ENCODE data around the gene CENPN.
A peak's percentile ranks its signal among the peaks of the same experiment; 100 is the strongest.

Gene CENPN

GRCh38 chr16:81006813-81007695 lies at the start of gene CENPN, which contains the start of gene CMC2:
Gene CENPN, plus strand, starts transcription at chr16:81007214. Its CDS starts 4,726 bp downstream, at chr16:81011940.
Gene CMC2, minus strand, starts transcription at chr16:81006885. Its CDS starts 9,491 bp downstream, at chr16:80997394.
- peak within 1 kb of the TSS; percentile 94 for H3K27ac ChIP-seq (ENCODE audit: low read depth, low read length)
- H3K9ac ChIP-seq (ENCODE audit: low read length), result peak within 1 kb of the TSS; percentile 59
- H3K4me3 ChIP-seq (ENCODE audit: low read length), result peak within 1 kb of the TSS; percentile 90
- peaks cover 8% of the 10 kb centered on the region for H3K4me1 ChIP-seq (ENCODE audit: control insufficient read depth, insufficient read depth, low read length)
- H3K36me3 ChIP-seq (ENCODE audit: control insufficient read depth, insufficient read depth, low read length), result no peaks in the 10 kb centered on the region
- H3K27me3 ChIP-seq (ENCODE audit: control insufficient read depth, insufficient read depth, low read length), result no peaks in the 10 kb centered on the region

- no peaks in the 10 kb centered on the region for H3K4me1 ChIP-seq (ENCODE audit: control insufficient read depth, insufficient read depth, low read length)
- H3K36me3 ChIP-seq (ENCODE audit: control insufficient read depth, insufficient read depth, low read length), result no peaks in the 10 kb centered on the region
- no peaks in the 10 kb centered on the region for H3K27me3 ChIP-seq (ENCODE audit: control insufficient read depth, insufficient read depth, low read length)
- no peak overlapping the region for H3K4me3 ChIP-seq (ENCODE audit: low read length)
- H3K27ac ChIP-seq (ENCODE audit: low read depth, low read length), result no peak overlapping the region
- no peak overlapping the region for H3K9ac ChIP-seq (ENCODE audit: low read length)
Observed at GRCh38 chr16:80958284-80958683, 48.7 kb upstream of the CENPN start.

- Histone ChIP-seq H3K4me1 (ENCODE audit: control insufficient read depth, insufficient read depth, low read length) (no peaks in the 10 kb centered on the region), H3K27me3 (ENCODE audit: control insufficient read depth, insufficient read depth, low read length) (no peaks in the 10 kb centered on the region), H3K36me3 (ENCODE audit: control insufficient read depth, insufficient read depth, low read length) (no peaks in the 10 kb centered on the region), H3K9ac (ENCODE audit: low read length) (no peak overlapping the region), H3K4me3 (ENCODE audit: low read length) (no peak overlapping the region), H3K27ac (ENCODE audit: low read depth, low read length) (no peak overlapping the region)
Observed at GRCh38 chr16:80962879-80963278, 44.1 kb upstream of the CENPN start.

- H3K4me1 ChIP-seq (ENCODE audit: control insufficient read depth, insufficient read depth, low read length), result no peaks in the 10 kb centered on the region
- no peaks in the 10 kb centered on the region for H3K27me3 ChIP-seq (ENCODE audit: control insufficient read depth, insufficient read depth, low read length)
- H3K36me3 ChIP-seq (ENCODE audit: control insufficient read depth, insufficient read depth, low read length), result no peaks in the 10 kb centered on the region
- H3K4me3 ChIP-seq (ENCODE audit: low read length), result no peak overlapping the region
- H3K27ac ChIP-seq (ENCODE audit: low read depth, low read length), result no peak overlapping the region
- no peak overlapping the region for H3K9ac ChIP-seq (ENCODE audit: low read length)
Observed at GRCh38 chr16:80964351-80964750, 42.7 kb upstream of the CENPN start.

- H3K4me1 ChIP-seq (ENCODE audit: control insufficient read depth, insufficient read depth, low read length), result no peaks in the 10 kb centered on the region
- no peaks in the 10 kb centered on the region for H3K27me3 ChIP-seq (ENCODE audit: control insufficient read depth, insufficient read depth, low read length)
- no peak overlapping the region for H3K9ac ChIP-seq (ENCODE audit: low read length)
- no peak overlapping the region for H3K27ac ChIP-seq (ENCODE audit: low read depth, low read length)
- H3K4me3 ChIP-seq (ENCODE audit: low read length), result no peak overlapping the region
- H3K36me3 ChIP-seq (ENCODE audit: control insufficient read depth, insufficient read depth, low read length), result no peaks in the 10 kb centered on the region
Observed at GRCh38 chr16:80966617-80967016, 40.4 kb upstream of the CENPN start.

GRCh38 chr16:80968386-80969113 lies 38.5 kb upstream of the CENPN start:
- Histone ChIP-seq H3K4me1 (ENCODE audit: control insufficient read depth, insufficient read depth, low read length) (no peaks in the 10 kb centered on the region), H3K4me3 (ENCODE audit: low read length) (no peak overlapping the region), H3K36me3 (ENCODE audit: control insufficient read depth, insufficient read depth, low read length) (no peaks in the 10 kb centered on the region), H3K9ac (ENCODE audit: low read length) (no peak overlapping the region), H3K27me3 (ENCODE audit: control insufficient read depth, insufficient read depth, low read length) (no peaks in the 10 kb centered on the region), H3K27ac (ENCODE audit: low read depth, low read length) (no peak overlapping the region)

GRCh38 chr16:80969114-80969484 lies 37.9 kb upstream of the CENPN start:
- no peak overlapping the region for H3K9ac ChIP-seq (ENCODE audit: low read length)
- H3K27me3 ChIP-seq (ENCODE audit: control insufficient read depth, insufficient read depth, low read length), result no peaks in the 10 kb centered on the region
- H3K4me1 ChIP-seq (ENCODE audit: control insufficient read depth, insufficient read depth, low read length), result no peaks in the 10 kb centered on the region
- no peak overlapping the region for H3K27ac ChIP-seq (ENCODE audit: low read depth, low read length)
- H3K36me3 ChIP-seq (ENCODE audit: control insufficient read depth, insufficient read depth, low read length), result no peaks in the 10 kb centered on the region
- H3K4me3 ChIP-seq (ENCODE audit: low read length), result no peak overlapping the region

- no peak overlapping the region for H3K27ac ChIP-seq (ENCODE audit: low read depth, low read length)
- H3K4me3 ChIP-seq (ENCODE audit: low read length), result no peak overlapping the region
- H3K36me3 ChIP-seq (ENCODE audit: control insufficient read depth, insufficient read depth, low read length), result no peaks in the 10 kb centered on the region
- H3K9ac ChIP-seq (ENCODE audit: low read length), result no peak overlapping the region
- no peaks in the 10 kb centered on the region for H3K4me1 ChIP-seq (ENCODE audit: control insufficient read depth, insufficient read depth, low read length)
- no peaks in the 10 kb centered on the region for H3K27me3 ChIP-seq (ENCODE audit: control insufficient read depth, insufficient read depth, low read length)
Observed at GRCh38 chr16:80971819-80972218, 35.2 kb upstream of the CENPN start.

- H3K27ac ChIP-seq (ENCODE audit: low read depth, low read length), result no peak overlapping the region
- no peaks in the 10 kb centered on the region for H3K27me3 ChIP-seq (ENCODE audit: control insufficient read depth, insufficient read depth, low read length)
- H3K4me3 ChIP-seq (ENCODE audit: low read length), result no peak overlapping the region
- no peak overlapping the region for H3K9ac ChIP-seq (ENCODE audit: low read length)
- H3K36me3 ChIP-seq (ENCODE audit: control insufficient read depth, insufficient read depth, low read length), result no peaks in the 10 kb centered on the region
- no peaks in the 10 kb centered on the region for H3K4me1 ChIP-seq (ENCODE audit: control insufficient read depth, insufficient read depth, low read length)
Observed at GRCh38 chr16:80972611-80973010, 34.4 kb upstream of the CENPN start.

GRCh38 chr16:80973991-80974390 lies 33.0 kb upstream of the CENPN start:
- Histone ChIP-seq H3K36me3 (ENCODE audit: control insufficient read depth, insufficient read depth, low read length) (no peaks in the 10 kb centered on the region), H3K4me1 (ENCODE audit: control insufficient read depth, insufficient read depth, low read length) (no peaks in the 10 kb centered on the region), H3K27me3 (ENCODE audit: control insufficient read depth, insufficient read depth, low read length) (no peaks in the 10 kb centered on the region), H3K9ac (ENCODE audit: low read length) (no peak overlapping the region), H3K4me3 (ENCODE audit: low read length) (no peak overlapping the region), H3K27ac (ENCODE audit: low read depth, low read length) (no peak overlapping the region)

- H3K27me3 ChIP-seq (ENCODE audit: control insufficient read depth, insufficient read depth, low read length), result no peaks in the 10 kb centered on the region
- H3K4me3 ChIP-seq (ENCODE audit: low read length), result no peak overlapping the region
- no peak overlapping the region for H3K27ac ChIP-seq (ENCODE audit: low read depth, low read length)
- no peak overlapping the region for H3K9ac ChIP-seq (ENCODE audit: low read length)
- H3K4me1 ChIP-seq (ENCODE audit: control insufficient read depth, insufficient read depth, low read length), result no peaks in the 10 kb centered on the region
- no peaks in the 10 kb centered on the region for H3K36me3 ChIP-seq (ENCODE audit: control insufficient read depth, insufficient read depth, low read length)
Observed at GRCh38 chr16:80974649-80975376, 32.2 kb upstream of the CENPN start.

GRCh38 chr16:80976946-80977345 lies 30.1 kb upstream of the CENPN start:
- H3K36me3 ChIP-seq (ENCODE audit: control insufficient read depth, insufficient read depth, low read length), result no peaks in the 10 kb centered on the region
- no peaks in the 10 kb centered on the region for H3K27me3 ChIP-seq (ENCODE audit: control insufficient read depth, insufficient read depth, low read length)
- no peak overlapping the region for H3K27ac ChIP-seq (ENCODE audit: low read depth, low read length)
- no peaks in the 10 kb centered on the region for H3K4me1 ChIP-seq (ENCODE audit: control insufficient read depth, insufficient read depth, low read length)
- H3K9ac ChIP-seq (ENCODE audit: low read length), result no peak overlapping the region
- H3K4me3 ChIP-seq (ENCODE audit: low read length), result no peak overlapping the region

All from rectal smooth muscle tissue (tissue), 1 donor.